SU-DHL-6 (cell line): Measurements from ENCODE around the gene OR5A1.
"Not testable (repeated sequence)": the region's sequence is repeated elsewhere in the genome, so short reads cannot be mapped to it uniquely, and the experiment has no call there.

Experiments
- H2AFZ ChIP-seq: fragments of 200-600 bp; sonication (generic); 2 replicates; pipeline ENCODE4 v1.6.1; 2014; ENCODE audit warnings: low read depth, mild to moderate bottlenecking, moderate library complexity, mixed read lengths, antibody characterized with exemption, low read length; ENCODE audit not compliant: severe bottlenecking
- H3F3A ChIP-seq: fragments of 200-600 bp; shearing (Covaris generic); 2 replicates; pipeline ENCODE4 v1.6.0; 2016; ENCODE audit warnings: antibody characterized with exemption, mild to moderate bottlenecking; ENCODE audit not compliant: insufficient read depth
- H3K27ac ChIP-seq: fragments of 200-600 bp; sonication (generic); 2 replicates; pipeline ENCODE4 v1.5.1; 2016; ENCODE audit warnings: low read depth, mild to moderate bottlenecking, low read length, moderate library complexity, mixed read lengths
- H3K27me3 ChIP-seq: fragments of 200-600 bp; sonication (generic), shearing (Covaris generic); 2 replicates; pipeline ENCODE4 v1.6.0; 2014; ENCODE audit warnings: mild to moderate bottlenecking, low read length
- H3K36me3 ChIP-seq: fragments of 200-600 bp; sonication (generic); 2 replicates; pipeline ENCODE4 v1.6.1; 2014; ENCODE audit warnings: mild to moderate bottlenecking, low read length, mixed read lengths
- H3K4me2 ChIP-seq: fragments of 300-600, 200-600 bp; shearing (Covaris generic), sonication (generic); 2 replicates; pipeline ENCODE4 v1.6.0; 2014; ENCODE audit warnings: low read length, low read depth, mild to moderate bottlenecking; ENCODE audit not compliant: poor library complexity, severe bottlenecking
- H3K4me3 ChIP-seq: fragments of 200-600 bp; sonication (generic); 2 replicates; pipeline ENCODE4 v1.5.1; 2014; ENCODE audit warnings: antibody characterized with exemption, low read length, mild to moderate bottlenecking, mixed read lengths; ENCODE audit not compliant: insufficient read depth, poor library complexity, severe bottlenecking
- H3K79me2 ChIP-seq: fragments of 200-600 bp; sonication (generic); 2 replicates; pipeline ENCODE4 v1.6.1; 2014; ENCODE audit warnings: mild to moderate bottlenecking, low read length, moderate library complexity; ENCODE audit not compliant: insufficient read depth
- H3K9ac ChIP-seq: fragments of 200-600 bp; sonication (generic); 2 replicates; pipeline ENCODE4 v1.7.0; 2014; ENCODE audit warnings: mild to moderate bottlenecking, low read length
- H3K9me2 ChIP-seq: fragments of 200-600 bp; sonication (generic); replicated peaks from 2 replicates; pipeline ENCODE4 v1.6.1; 2014; ENCODE audit warnings: low read length; ENCODE audit not compliant: insufficient read depth
- H3K9me3 ChIP-seq: fragments of 200-600 bp; sonication (generic); 2 replicates; pipeline ENCODE4 v1.6.1; 2014; ENCODE audit warnings: low read length, mixed read lengths; ENCODE audit not compliant: insufficient read depth
- H4K20me1 ChIP-seq: fragments of 200-600 bp; sonication (generic); 2 replicates; pipeline ENCODE4 v1.6.1; 2014; ENCODE audit warnings: low read depth, mild to moderate bottlenecking, antibody characterized with exemption, low read length, moderate library complexity, mixed read lengths
- CTCF ChIP-seq: fragments of 200-600 bp; sonication (generic); IDR thresholded peaks from one replicate; pipeline ENCODE4 v1.5.1; 2017; ENCODE audit warnings: antibody characterized with exemption, mild to moderate bottlenecking, low read length, moderate library complexity; ENCODE audit not compliant: insufficient read depth, poor library complexity, severe bottlenecking
- EZH2phosphoT487 ChIP-seq: fragments of 200-600 bp; sonication (generic), shearing (Covaris generic); conservative IDR thresholded peaks from 2 replicates; pipeline ENCODE4 v1.6.1; 2018; ENCODE audit warnings: mild to moderate bottlenecking, antibody characterized with exemption, low read length, moderate library complexity, mixed read lengths

OR5A1 gene

GRCh38 chr11:59427068-59427382 is 9.2 kb upstream of the OR5A1 start:
- H3F3A ChIP-seq, result no peaks in the 10 kb centered on the region
- no peaks in the 10 kb centered on the region for H3K36me3 ChIP-seq
- no peaks in the 10 kb centered on the region for H3K79me2 ChIP-seq
- H2AFZ ChIP-seq, result no peak overlapping the region
- H3K4me2 ChIP-seq, result no peak overlapping the region
- TF ChIP-seq CTCF (no peak), EZH2phosphoT487 (no peak)
- H3K9ac ChIP-seq, result no peak overlapping the region
- H3K9me3 ChIP-seq, result no peaks in the 10 kb centered on the region
- no peak overlapping the region for H3K27ac ChIP-seq
- H4K20me1 ChIP-seq, result no peaks in the 10 kb centered on the region
- H3K27me3 ChIP-seq, result no peaks in the 10 kb centered on the region
- no peak overlapping the region for H3K4me3 ChIP-seq
- no peaks in the 10 kb centered on the region for H3K9me2 ChIP-seq

DNA sequence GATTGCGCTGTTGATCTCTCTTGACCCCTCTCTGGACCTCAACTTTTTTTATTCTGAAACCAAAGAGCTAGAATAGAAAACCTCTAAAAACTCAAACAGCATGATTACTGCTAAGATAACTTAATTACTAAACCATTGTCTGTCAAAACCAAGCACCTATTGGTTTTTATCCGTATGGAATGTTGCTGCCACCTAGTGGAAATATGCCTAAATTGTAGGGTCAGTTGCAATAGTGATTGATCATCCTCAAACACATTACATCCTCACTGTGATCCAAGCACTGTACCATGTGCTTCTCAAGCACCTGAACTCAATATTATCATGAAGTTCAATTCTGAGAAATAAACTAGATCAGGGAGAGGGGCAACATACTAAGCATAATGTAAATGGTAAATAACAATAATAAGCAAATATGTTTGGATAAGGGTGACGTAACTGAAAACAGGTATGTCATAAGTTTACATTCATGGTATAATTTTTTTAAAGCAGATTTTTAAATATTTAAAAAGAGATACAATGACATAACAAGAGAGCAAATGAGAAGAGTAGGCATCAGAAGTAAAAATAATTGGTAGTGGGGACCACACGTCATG is 6.2 kb upstream of the OR5A1 start:
- H3K9me3 ChIP-seq, result no peaks in the 10 kb centered on the region
- no peak overlapping the region for H2AFZ ChIP-seq
- no peaks in the 10 kb centered on the region for H3K79me2 ChIP-seq
- H3K36me3 ChIP-seq, result no peaks in the 10 kb centered on the region
- no peak overlapping the region for H3K4me2 ChIP-seq
- H3F3A ChIP-seq, result no peaks in the 10 kb centered on the region
- TF ChIP-seq CTCF (peak; percentile 58), EZH2phosphoT487 (no peak)
- H3K9me2 ChIP-seq, result no peaks in the 10 kb centered on the region
- H3K4me3 ChIP-seq, result no peak overlapping the region
- H4K20me1 ChIP-seq, result no peaks in the 10 kb centered on the region
- H3K9ac ChIP-seq, result no peak overlapping the region
- no peaks in the 10 kb centered on the region for H3K27me3 ChIP-seq
- H3K27ac ChIP-seq, result no peak overlapping the region

DNA sequence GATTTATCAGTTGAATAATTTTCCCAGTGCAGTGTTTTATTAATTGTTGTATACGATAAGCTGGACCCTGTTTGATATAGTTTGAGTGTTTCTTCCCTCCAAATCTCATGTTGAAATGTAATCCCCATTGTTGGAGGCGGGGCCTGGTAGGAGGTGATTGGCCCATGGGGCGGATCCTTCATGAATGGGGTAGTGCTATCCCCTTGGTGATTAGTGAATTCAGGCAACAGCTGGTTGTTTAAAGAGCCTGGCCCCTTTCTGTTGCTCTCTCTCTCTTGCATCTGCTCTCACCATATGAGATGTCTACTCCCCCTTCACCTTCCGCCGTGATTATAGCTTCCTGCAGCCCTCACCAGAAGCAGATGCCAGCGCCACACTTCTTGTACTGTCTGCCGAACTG is 1.5 kb downstream of the OR5A1 start:
- H3K9me2 ChIP-seq, result no peaks in the 10 kb centered on the region
- no peak overlapping the region for H2AFZ ChIP-seq
- H3K9me3 ChIP-seq, result no peaks in the 10 kb centered on the region
- H3K9ac ChIP-seq, result no peak overlapping the region
- H4K20me1 ChIP-seq, result no peaks in the 10 kb centered on the region
- no peaks in the 10 kb centered on the region for H3K79me2 ChIP-seq
- H3K36me3 ChIP-seq, result no peaks in the 10 kb centered on the region
- H3K4me2 ChIP-seq, result no peak overlapping the region
- no peaks in the 10 kb centered on the region for H3F3A ChIP-seq
- no peak overlapping the region for H3K27ac ChIP-seq
- TF ChIP-seq CTCF (no peak), EZH2phosphoT487 (no peak)
- H3K4me3 ChIP-seq, result no peak overlapping the region
- H3K27me3 ChIP-seq, result no peaks in the 10 kb centered on the region

DNA sequence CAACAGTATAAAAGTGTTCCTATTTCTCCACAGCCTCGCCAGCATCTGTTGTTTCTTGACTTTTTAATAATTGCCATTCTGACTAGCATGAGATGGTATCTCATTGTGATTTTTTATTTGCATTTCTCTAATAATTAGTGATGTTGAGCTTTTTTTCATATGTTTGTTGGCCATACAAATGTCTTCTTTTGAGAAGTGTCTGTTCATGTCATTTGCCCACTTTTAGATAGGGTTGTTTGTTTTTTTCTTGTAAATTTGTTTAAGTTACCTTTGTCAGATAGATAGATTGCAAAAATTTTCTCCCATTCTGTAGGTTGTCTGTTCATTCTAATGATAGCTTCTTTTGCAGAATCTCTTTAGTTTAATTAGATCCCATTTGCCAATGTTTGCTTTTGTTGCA is 9.4 kb downstream of the OR5A1 start:
- H3K9ac ChIP-seq, H3K27ac ChIP-seq, H3K27me3 ChIP-seq, H3K9me3 ChIP-seq, H3F3A ChIP-seq, H4K20me1 ChIP-seq, H3K4me2 ChIP-seq, H3K9me2 ChIP-seq, H3K36me3 ChIP-seq, H3K4me3 ChIP-seq, H2AFZ ChIP-seq, H3K79me2 ChIP-seq: not testable (repeated sequence)
